Esophagus muscularis mucosa (tissue), 3 donors: Measurements from ENCODE around the gene ETV6.

Experiments
- POLR2AphosphoS5 ChIP-seq, 2 donors: sonication (generic); formaldehyde crosslinking; IDR thresholded peaks; one replicate each; pipeline ENCODE4 v1.6.1; 2017; ENCODE audit warnings: antibody characterized with exemption in 2 of 2
- TF ChIP-seq, protein P1 (sequence below), 3 experiments: fragments of 200-600 bp in 2 of 3; fragments of 450-650 bp in 1 of 3; sonication (generic) in 2 of 3; IDR thresholded peaks; one replicate each; pipeline ENCODE4 v1.5.1; 2017 to 2019; ENCODE audit warnings: antibody characterized with exemption in 3 of 3, mild to moderate bottlenecking in 2 of 3, moderate library complexity in 1 of 3

DNA sequence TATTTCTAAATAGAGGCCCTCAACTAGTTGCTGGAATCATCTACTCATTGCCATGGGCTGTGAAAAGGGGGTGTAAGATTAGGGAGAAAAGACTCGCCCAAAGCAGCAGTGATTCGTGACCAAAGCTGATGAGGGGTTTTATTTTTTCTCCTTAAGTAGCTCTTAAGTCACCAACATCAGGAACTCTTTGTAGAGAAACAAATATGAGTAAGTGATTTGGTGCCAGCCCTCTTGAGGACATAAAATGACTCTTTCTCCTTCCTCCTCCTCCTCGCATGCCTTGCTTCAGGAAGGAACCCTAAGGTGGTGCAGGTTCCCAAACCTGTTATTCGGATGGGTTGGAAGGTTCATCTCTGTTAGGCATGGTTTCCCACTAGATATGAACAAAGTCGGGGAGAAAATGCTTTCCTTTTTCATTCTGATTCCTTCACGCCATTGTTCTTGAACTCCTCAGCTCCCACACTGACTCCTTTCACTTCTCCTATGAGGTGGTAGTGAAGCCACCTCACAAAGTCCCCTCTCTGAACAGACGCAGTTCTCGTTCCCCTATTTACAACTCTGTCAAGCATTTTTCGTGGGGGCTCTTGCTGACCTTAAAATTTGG, 113.4 kb downstream of the ETV6 start:
- TF ChIP-seq, protein P1, sequence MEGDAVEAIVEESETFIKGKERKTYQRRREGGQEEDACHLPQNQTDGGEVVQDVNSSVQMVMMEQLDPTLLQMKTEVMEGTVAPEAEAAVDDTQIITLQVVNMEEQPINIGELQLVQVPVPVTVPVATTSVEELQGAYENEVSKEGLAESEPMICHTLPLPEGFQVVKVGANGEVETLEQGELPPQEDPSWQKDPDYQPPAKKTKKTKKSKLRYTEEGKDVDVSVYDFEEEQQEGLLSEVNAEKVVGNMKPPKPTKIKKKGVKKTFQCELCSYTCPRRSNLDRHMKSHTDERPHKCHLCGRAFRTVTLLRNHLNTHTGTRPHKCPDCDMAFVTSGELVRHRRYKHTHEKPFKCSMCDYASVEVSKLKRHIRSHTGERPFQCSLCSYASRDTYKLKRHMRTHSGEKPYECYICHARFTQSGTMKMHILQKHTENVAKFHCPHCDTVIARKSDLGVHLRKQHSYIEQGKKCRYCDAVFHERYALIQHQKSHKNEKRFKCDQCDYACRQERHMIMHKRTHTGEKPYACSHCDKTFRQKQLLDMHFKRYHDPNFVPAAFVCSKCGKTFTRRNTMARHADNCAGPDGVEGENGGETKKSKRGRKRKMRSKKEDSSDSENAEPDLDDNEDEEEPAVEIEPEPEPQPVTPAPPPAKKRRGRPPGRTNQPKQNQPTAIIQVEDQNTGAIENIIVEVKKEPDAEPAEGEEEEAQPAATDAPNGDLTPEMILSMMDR (IDR thresholded peaks at IDR 0.05): no peak
- TF ChIP-seq POLR2AphosphoS5 (IDR thresholded peaks at IDR 0.05): no peak
